Naive thymus-derived CD4-positive, alpha-beta T cell (primary cell): Measurements from ENCODE around the gene HMGCL. TPM values are rescaled to one million over a fixed set of nuclear protein-coding genes. Genes with fewer than 3 reads are reported as not detected.
"Not testable (repeated sequence)": the region's sequence is repeated elsewhere in the genome, so short reads cannot be mapped to it uniquely, and the experiment has no call there.

Experiments
- ATAC-seq: fragments of 150-1000 bp; cut with Tn5 transposase; 2 replicates; pipeline ENCODE4 v1.10.0; 2021; ENCODE audit warnings: mild to moderate bottlenecking, moderate library complexity
- CTCF ChIA-PET: fragments of 350-600 bp; sonication (Branson Sonifier 250); formaldehyde crosslinking; loops from one replicate; lab custom pipeline; 2021; ENCODE audit warnings: antibody characterized with exemption; lab: Charles Lee
- POLR2A ChIA-PET: fragments of 350-600 bp; sonication (Branson Sonifier 250); formaldehyde crosslinking; loops from one replicate; lab custom pipeline; 2021; ENCODE audit warnings: antibody characterized with exemption, inconsistent platforms; lab: Charles Lee
- DNase-seq, 9 donors: peaks; one replicate each; pipeline versions ENCODE4 v3.0.0 to v3.0.0-alpha.2; 2020 to 2022; ENCODE audit warnings: mixed read lengths in 1 of 9
- H3K27ac ChIP-seq: one replicate; pipeline ENCODE4 v1.7.0; 2013; ENCODE audit warnings: mild to moderate bottlenecking, low read depth, low read length, moderate library complexity
- H3K27me3 ChIP-seq, 2 donors: one replicate each; pipeline ENCODE4 v1.7.0; 2013; ENCODE audit warnings: low read length in 2 of 2, mild to moderate bottlenecking in 2 of 2, moderate library complexity in 2 of 2; ENCODE audit not compliant: control insufficient read depth in 2 of 2, insufficient read depth in 2 of 2
- H3K36me3 ChIP-seq, 3 experiments: 1 replicate in 2 of 3; 2 replicates in 1 of 3; pipeline ENCODE4 v1.7.0; 2013; ENCODE audit warnings: low read length in 3 of 3, mild to moderate bottlenecking in 3 of 3, moderate library complexity in 1 of 3; ENCODE audit not compliant: insufficient read depth in 3 of 3, control insufficient read depth in 2 of 3
- H3K4me1 ChIP-seq, 2 donors: one replicate each; pipeline ENCODE4 v1.7.0; 2013; ENCODE audit warnings: low read length in 2 of 2, mild to moderate bottlenecking in 2 of 2, moderate library complexity in 1 of 2; ENCODE audit not compliant: control insufficient read depth in 2 of 2, insufficient read depth in 2 of 2
- H3K4me3 ChIP-seq: 2 replicates; pipeline ENCODE4 v1.7.0; 2013; ENCODE audit warnings: mild to moderate bottlenecking, low read length
- H3K9me3 ChIP-seq, 3 experiments: 1 replicate in 2 of 3; 2 replicates in 1 of 3; pipeline ENCODE4 v1.7.0; 2013; ENCODE audit warnings: low read length in 3 of 3; ENCODE audit not compliant: control insufficient read depth in 2 of 3
- H3K27ac Mint-ChIP-seq, 9 donors: one replicate each; pipeline ENCODE4 v1.8.0; 2020 to 2022; ENCODE audit warnings: mixed read lengths in 9 of 9, mild to moderate bottlenecking in 8 of 9, moderate library complexity in 5 of 9, inconsistent platforms in 2 of 9
- H3K27me3 Mint-ChIP-seq, 5 donors: one replicate each; pipeline ENCODE4 v1.8.0; 2021 to 2022; ENCODE audit warnings: mixed read lengths in 5 of 5, mild to moderate bottlenecking in 1 of 5
- H3K36me3 Mint-ChIP-seq, 5 donors: one replicate each; pipeline ENCODE4 v1.8.0; 2020 to 2022; ENCODE audit warnings: mixed read lengths in 5 of 5, mild to moderate bottlenecking in 3 of 5, inconsistent platforms in 1 of 5
- H3K4me1 Mint-ChIP-seq, 7 donors: one replicate each; pipeline ENCODE4 v1.8.0; 2020 to 2022; ENCODE audit warnings: mixed read lengths in 7 of 7, mild to moderate bottlenecking in 3 of 7, inconsistent platforms in 1 of 7
- H3K4me3 Mint-ChIP-seq, 10 donors: one replicate each; pipeline ENCODE4 v1.8.0; 2020 to 2022; ENCODE audit warnings: mild to moderate bottlenecking in 10 of 10, mixed read lengths in 10 of 10, moderate library complexity in 6 of 10, inconsistent platforms in 2 of 10
- H3K9me3 Mint-ChIP-seq, 11 donors: one replicate each; pipeline ENCODE4 v1.8.0; 2020 to 2022; ENCODE audit warnings: mixed read lengths in 11 of 11, mild to moderate bottlenecking in 4 of 11, inconsistent platforms in 1 of 11, moderate library complexity in 1 of 11
- intact Hi-C, 2 donors: fragments of 100-400 bp; cut with micrococcal nuclease; formaldehyde crosslinking; loops; one replicate each; pipeline ENCODE4 v1.15.1; 2023
- polyA plus RNA-seq, 2 donors: library from polyadenylated mRNA; unstranded; fragments of 300-500 nt; fragmentation: Illumina TruSeq; gene quantifications; one replicate each; pipeline ENCODE4 v1.2.3, GENCODE V29; 2021
- total RNA-seq, 6 experiments: library from RNA in 5 of 6; stranded (reverse) in 5 of 6; gene quantifications; 1 replicate in 5 of 6; 2 replicates in 1 of 6; pipeline ENCODE4 v1.2.3 and lab custom pipeline; 2021 to 2026

The HMGCL gene
- total and polyA plus RNA-seq, 7 experiments from 2014 or later: 16.2 to 38.9 (median 32.6) TPM

DNA sequence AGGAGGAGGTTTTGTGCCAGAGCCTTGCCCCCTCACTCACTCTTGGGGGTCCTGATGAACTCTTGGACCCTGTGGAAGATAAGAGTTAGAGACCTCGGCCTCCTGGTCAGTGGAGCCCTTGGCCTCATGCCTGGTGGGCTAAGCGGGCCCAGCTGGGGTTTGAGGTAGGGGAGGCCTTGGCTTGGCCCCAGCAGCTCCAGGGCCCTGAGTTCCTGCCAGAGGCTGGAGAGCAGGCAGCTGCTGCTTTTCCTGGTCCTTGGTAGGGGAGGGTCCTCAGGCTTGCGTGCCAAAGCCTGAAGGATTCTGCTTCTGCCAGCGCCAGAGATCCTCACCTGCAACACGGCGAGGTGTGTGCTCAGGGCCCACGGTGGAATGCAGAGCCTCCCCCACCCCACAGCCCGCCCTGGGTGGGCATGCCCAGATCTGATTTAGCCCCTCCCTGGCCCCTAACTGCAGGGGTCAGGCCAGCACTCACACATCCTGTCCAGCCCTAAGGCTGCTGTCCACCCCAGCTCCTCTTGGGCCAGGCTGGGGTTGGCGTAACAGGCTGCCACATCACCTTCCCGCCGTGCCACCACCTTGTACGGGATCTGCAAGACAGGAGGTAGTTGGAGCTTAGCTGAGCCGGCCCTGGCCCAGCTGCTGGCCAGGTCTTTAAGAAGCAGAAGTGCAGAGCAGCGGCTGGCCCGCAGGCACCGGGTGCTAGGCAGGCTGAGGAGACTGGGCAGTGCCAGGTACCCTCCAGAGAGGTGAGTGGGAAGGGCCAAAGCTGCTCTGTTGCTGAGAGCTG, 29.4 kb downstream of the HMGCL start:
- peak overlapping the region in 2 of 9 donors; percentile 24 to 67 for H3K27ac Mint-ChIP-seq
- no peaks in the 10 kb centered on the region for H3K9me3 Mint-ChIP-seq
- no peaks in the 10 kb centered on the region for H3K27me3 Mint-ChIP-seq
- H3K36me3 ChIP-seq: peaks cover 0 to 43% (median 0%) of the 10 kb centered on the region in 3 experiments
- intact Hi-C loops: no loop called here
- ChIA-PET CTCF (no interaction called here), POLR2A (interaction anchor here (0.8 to 7.3 kb wide), 2 partner anchors 11 to 18 kb away, joined by 3 to 53 read pairs; partner anchors contain the start of gene PITHD1)
- ATAC-seq (no peak), DNase-seq (no peak)
- H3K36me3 Mint-ChIP-seq: peaks cover 0 to 8% (median 0%) of the 10 kb centered on the region in 5 donors
- H3K4me3 Mint-ChIP-seq: no peak overlapping the region
- no peaks in the 10 kb centered on the region for H3K9me3 ChIP-seq
- H3K4me1 Mint-ChIP-seq: peaks cover 15 to 31% (median 20%) of the 10 kb centered on the region in 7 donors
- no peak overlapping the region for H3K27ac ChIP-seq
- H3K4me1 ChIP-seq: peaks cover 9 to 12% of the 10 kb centered on the region in 2 donors
- H3K27me3 ChIP-seq: no peaks in the 10 kb centered on the region
- no peak overlapping the region for H3K4me3 ChIP-seq

DNA sequence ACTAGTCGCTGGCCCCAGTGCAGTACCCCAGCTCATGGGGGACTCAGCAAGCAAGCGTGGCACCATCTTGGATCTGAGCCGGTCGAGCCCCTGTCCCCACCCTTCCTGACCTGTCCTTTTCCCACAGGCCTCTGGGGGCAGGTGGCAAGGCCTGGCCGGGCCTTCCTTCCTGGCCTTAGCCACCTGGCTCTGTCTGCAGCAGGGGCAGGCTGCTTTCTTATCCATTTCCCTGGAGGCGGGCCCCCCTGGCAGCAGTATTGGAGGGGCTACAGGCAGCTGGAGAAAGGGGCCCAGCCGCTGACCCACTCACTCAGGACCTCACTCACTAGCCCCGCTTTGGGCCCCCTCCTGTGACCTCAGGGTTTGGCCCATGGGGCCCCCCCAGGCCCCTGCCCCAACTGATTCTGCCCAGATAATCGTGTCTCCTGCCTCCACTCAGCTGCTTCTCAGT, 30.5 kb downstream of the HMGCL start:
- intact Hi-C loops: loop anchor here in 1 of 2 donors (5.0 kb wide), 1 partner anchor 73 kb away; the partner anchor contains the start of gene FUCA1
- Histone ChIP-seq H3K4me1 (peaks cover 13 to 18% of the 10 kb centered on the region in 2 donors), H3K36me3 (peaks cover 0 to 39% (median 0%) of the 10 kb centered on the region in 3 experiments)
- H3K36me3 Mint-ChIP-seq, H3K9me3 Mint-ChIP-seq, POLR2A ChIA-PET, H3K27me3 Mint-ChIP-seq, H3K9me3 ChIP-seq, H3K27me3 ChIP-seq, H3K4me3 ChIP-seq, ATAC-seq, DNase-seq, CTCF ChIA-PET, H3K4me3 Mint-ChIP-seq, H3K27ac ChIP-seq: not testable (repeated sequence)
- Mint-ChIP-seq H3K4me1 (peaks cover 12 to 37% (median 25%) of the 10 kb centered on the region in 7 donors), H3K27ac (peak overlapping the region in 1 of 9 donors; percentile 13)

DNA sequence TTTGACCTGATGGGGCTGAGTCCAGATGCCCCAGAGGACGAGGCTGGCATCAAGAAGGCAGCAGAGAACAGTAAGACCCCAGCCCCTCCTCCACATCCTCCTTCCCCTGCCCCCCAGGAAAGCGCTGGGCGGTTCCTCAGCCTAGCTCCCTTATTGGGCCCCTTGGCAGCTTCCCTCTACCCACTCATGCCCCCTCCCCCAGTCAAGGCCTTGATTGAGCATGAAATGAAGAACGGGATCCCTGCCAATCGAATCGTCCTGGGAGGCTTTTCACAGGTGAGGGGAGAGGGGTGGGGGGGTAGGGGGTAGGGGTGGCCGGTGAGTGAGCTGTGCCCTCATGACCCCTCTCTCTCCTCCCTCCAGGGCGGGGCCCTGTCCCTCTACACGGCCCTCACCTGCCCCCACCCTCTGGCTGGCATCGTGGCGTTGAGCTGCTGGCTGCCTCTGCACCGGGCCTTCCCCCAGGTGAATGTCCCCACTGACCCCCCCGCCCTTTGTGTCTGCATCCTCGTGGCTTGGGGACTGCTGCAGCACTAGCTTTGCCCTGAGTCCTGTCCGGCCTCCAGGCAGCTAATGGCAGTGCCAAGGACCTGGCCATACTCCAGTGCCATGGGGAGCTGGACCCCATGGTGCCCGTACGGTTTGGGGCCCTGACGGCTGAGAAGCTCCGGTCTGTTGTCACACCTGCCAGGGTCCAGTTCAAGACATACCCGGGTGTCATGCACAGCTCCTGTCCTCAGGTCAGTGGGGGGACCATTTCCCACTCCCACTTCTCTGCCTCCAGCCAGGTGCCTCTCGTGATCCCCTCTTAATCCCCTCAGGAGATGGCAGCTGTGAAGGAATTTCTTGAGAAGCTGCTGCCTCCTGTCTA, 31.1 kb downstream of the HMGCL start:
- Histone ChIP-seq H3K27me3 (no peaks in the 10 kb centered on the region), H3K27ac (peak overlapping the region; percentile 52), H3K4me1 (peaks cover 7 to 18% of the 10 kb centered on the region in 2 donors), H3K9me3 (no peaks in the 10 kb centered on the region), H3K36me3 (peaks cover 0 to 39% (median 0%) of the 10 kb centered on the region in 3 experiments), H3K4me3 (no peak overlapping the region)
- Mint-ChIP-seq H3K9me3 (no peaks in the 10 kb centered on the region), H3K27me3 (no peaks in the 10 kb centered on the region), H3K4me3 (no peak overlapping the region), H3K4me1 (peaks cover 9 to 30% (median 23%) of the 10 kb centered on the region in 7 donors), H3K27ac (peak overlapping the region in 2 of 9 donors; percentile 13 to 59), H3K36me3 (peaks cover 0 to 8% (median 0%) of the 10 kb centered on the region in 5 donors)
- ChIA-PET CTCF (no interaction called here), POLR2A (no interaction called here)
- DNase-seq (no peak), ATAC-seq (no peak)
- intact Hi-C loops: loop anchor here in 1 of 2 donors (5.0 kb wide), 1 partner anchor 73 kb away; the partner anchor contains the start of gene FUCA1

DNA sequence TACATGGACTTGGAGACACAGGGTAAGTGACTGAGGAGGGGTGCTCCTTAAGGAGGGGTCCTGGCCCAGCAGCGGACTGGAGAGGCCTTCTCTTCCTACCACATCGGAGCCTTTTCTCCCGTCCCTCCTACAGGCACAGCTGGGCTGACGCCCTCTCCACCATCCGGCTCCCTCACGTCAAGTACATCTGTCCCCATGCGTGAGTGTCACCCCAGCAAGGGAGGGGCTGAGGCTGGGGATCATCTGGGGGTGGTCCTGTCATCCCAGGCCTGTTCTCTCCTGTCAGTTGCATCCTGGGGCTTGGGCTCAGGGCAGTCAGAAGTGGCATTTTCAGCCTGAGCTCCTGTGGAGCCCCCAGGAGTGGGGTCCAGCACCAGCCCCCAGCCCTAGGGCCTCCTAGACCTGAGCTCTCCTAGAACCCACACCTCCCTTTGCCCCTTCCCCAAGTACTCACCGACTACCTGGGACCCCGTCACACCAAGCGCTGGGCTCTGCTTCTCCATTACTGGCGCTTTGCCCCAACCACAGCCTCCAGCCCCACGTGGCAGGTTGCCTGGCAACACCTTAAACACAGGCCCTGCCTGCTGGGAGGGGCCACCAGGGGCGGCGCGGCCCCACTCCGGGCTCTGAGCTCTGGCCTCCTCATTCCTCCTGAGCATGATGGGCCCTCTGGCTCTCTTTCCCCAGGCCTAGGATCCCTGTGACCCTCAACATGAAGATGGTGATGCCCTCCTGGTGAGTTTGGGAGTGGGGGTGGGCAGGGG, 32.0 kb downstream of the HMGCL start:
- Mint-ChIP-seq H3K36me3 (peaks cover 0 to 10% (median under 1%) of the 10 kb centered on the region in 5 donors), H3K4me3 (peak overlapping the region in 6 of 10 donors; percentile 3 to 98 (median 38)), H3K27me3 (no peaks in the 10 kb centered on the region), H3K9me3 (no peaks in the 10 kb centered on the region), H3K4me1 (peaks cover 9 to 28% (median 23%) of the 10 kb centered on the region in 7 donors), H3K27ac (peak overlapping the region in 5 of 9 donors; percentile 15 to 59 (median 36))
- DNase-seq (peak in 3 of 9 donors; percentile 26 to 35 (median 29)), ATAC-seq (peak; percentile 39)
- Histone ChIP-seq H3K27ac (peak overlapping the region; percentile 52), H3K9me3 (no peaks in the 10 kb centered on the region), H3K36me3 (peaks cover 0 to 39% (median 0%) of the 10 kb centered on the region in 3 experiments), H3K4me3 (no peak overlapping the region), H3K27me3 (no peaks in the 10 kb centered on the region), H3K4me1 (peaks cover 6 to 18% of the 10 kb centered on the region in 2 donors)
- intact Hi-C loops: loop anchor here in 1 of 2 donors (5.0 kb wide), 1 partner anchor 74 kb away; the partner anchor contains the start of gene FUCA1
- ChIA-PET CTCF (no interaction called here), POLR2A (interaction anchor here (2.8 to 6.0 kb wide), 2 partner anchors 8 to 15 kb away, joined by 36 to 68 read pairs; partner anchors contain the start of genes GALE and PITHD1)

DNA sequence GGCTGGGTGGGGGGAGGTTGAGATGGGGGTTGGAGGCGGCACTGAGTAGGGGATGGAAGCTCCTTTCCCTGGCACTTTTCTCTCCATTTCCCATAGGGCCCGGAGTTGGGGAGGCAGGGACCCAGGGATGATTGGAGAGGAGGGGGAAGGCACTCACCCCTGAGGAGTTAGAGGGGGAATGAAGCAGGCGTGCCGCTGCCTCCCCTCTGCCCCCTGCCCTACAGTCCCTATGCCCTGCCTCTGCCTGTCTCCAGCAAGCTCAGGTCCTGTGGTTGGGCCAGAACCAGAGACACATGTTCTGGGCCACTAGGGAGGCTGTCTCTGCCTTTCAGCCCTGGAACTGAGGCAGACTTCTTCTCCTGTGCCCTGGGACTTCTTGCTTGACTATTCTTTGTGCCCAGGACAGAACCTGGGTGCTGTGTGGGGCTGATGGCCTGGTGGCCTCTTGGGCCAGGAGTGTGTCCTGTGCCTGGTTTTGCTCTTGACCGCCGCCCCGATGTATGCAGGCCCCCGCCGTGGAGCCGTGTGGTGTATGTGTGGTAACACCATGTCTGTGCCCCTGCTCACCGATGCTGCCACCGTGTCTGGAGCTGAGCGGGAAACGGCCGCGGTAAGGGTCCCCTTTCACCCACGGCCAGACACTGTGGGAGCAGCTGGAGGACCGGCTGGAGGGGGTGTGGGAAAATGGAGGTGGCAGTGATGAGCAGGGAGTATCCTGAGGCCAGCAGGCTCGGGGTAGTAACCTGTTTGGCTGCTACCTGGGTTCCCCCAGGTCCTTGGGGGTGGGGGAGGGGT, 32.9 kb downstream of the HMGCL start:
- ATAC-seq (no peak), DNase-seq (no peak)
- Histone ChIP-seq H3K27me3 (no peaks in the 10 kb centered on the region), H3K9me3 (no peaks in the 10 kb centered on the region), H3K27ac (peak overlapping the region; percentile 88), H3K4me3 (peak overlapping the region; percentile 96), H3K4me1 (peaks cover 6 to 18% of the 10 kb centered on the region in 2 donors), H3K36me3 (peaks cover 0 to 46% (median 0%) of the 10 kb centered on the region in 3 experiments)
- POLR2A ChIA-PET: interaction anchor here (1.4 to 6.0 kb wide), 5 partner anchors 8 to 188 kb away, joined by 3 to 68 read pairs (median 8); partner anchors contain the start of genes GALE, HMGCL and PITHD1
- H3K27me3 Mint-ChIP-seq: no peaks in the 10 kb centered on the region
- CTCF ChIA-PET: no interaction called here
- no peaks in the 10 kb centered on the region for H3K9me3 Mint-ChIP-seq
- peaks cover 9 to 28% (median 23%) of the 10 kb centered on the region in 7 donors for H3K4me1 Mint-ChIP-seq
- intact Hi-C loops: loop anchor here in 1 of 2 donors (5.0 kb wide), 1 partner anchor 75 kb away; the partner anchor contains the start of gene FUCA1
- H3K27ac Mint-ChIP-seq: peak overlapping the region; percentile 88 to 99 (median 97)
- H3K36me3 Mint-ChIP-seq: peaks cover 0 to 18% (median 9%) of the 10 kb centered on the region in 5 donors
- peak overlapping the region; percentile 91 to 98 (median 97) for H3K4me3 Mint-ChIP-seq
